NCI-H2227 (cell line): ENCODE measurements around the gene ETV7.

ENCODE experiments used
- DNase-seq: peaks from one replicate; lab custom pipeline; 2025; ENCODE audit not compliant: unreplicated experiment; lab: John Stamatoyannopoulos, UW

ETV7 gene

GRCh38 chr6:36324715-36325114, 62.8 kb downstream of the ETV7 start:
- DNase-seq, result no peak

- DNase-seq, result no peak
Observed at GRCh38 chr6:36324191-36324590, 63.3 kb downstream of the ETV7 start.

- DNase-seq, result peak; percentile 77
Observed at GRCh38 chr6:36323062-36323461, 64.4 kb downstream of the ETV7 start.

GRCh38 chr6:36322591-36322990, 64.9 kb downstream of the ETV7 start:
- no peak for DNase-seq

GRCh38 chr6:36320475-36320874, 67.0 kb downstream of the ETV7 start:
- DNase-seq, result peak; percentile 22

GRCh38 chr6:36319821-36320220, 67.6 kb downstream of the ETV7 start:
- DNase-seq, result no peak

GRCh38 chr6:36319436-36319762, 68.1 kb downstream of the ETV7 start:
- peak; percentile 72 for DNase-seq

- DNase-seq, result no peak
Observed at GRCh38 chr6:36318690-36319435, 68.6 kb downstream of the ETV7 start.

GRCh38 chr6:36317623-36318022, 69.8 kb downstream of the ETV7 start:
- no peak for DNase-seq
